ENCODE measurements around the gene NSUN2. TPM values are rescaled to one million over a fixed set of nuclear protein-coding genes. Genes with fewer than 3 reads are reported as not detected.

Gene NSUN2
- total and polyA plus RNA-seq, 2 of the 4 experiments (the other 2 are of a cell fraction): 51.1 to 61.1 TPM

- Histone ChIP-seq H3K36me3 (ENCODE audit: control insufficient read depth, insufficient read depth, low read length) (peaks cover 5% of the 10 kb centered on the region; the same call in 1 of the 2 replicates), H2BK5ac (ENCODE audit: low read depth, low read length, poor library complexity, severe bottlenecking) (no peak overlapping the region), H2AK9ac (replicated peaks; ENCODE audit: low read depth, low read length, poor library complexity) (no peak overlapping the region), H4K91ac (ENCODE audit: insufficient read depth, low read depth, low read length) (no peak overlapping the region), H3K9ac (ENCODE audit: low read depth, low read length) (no peak overlapping the region), H3K27me3 (ENCODE audit: control insufficient read depth, insufficient read depth, low read length) (no peaks in the 10 kb centered on the region), H4K5ac (ENCODE audit: low read depth, low read length) (no peak overlapping the region), H3K23ac (ENCODE audit: low read depth, low read length) (no peak overlapping the region), H3K18ac (ENCODE audit: low read depth, low read length) (no peak overlapping the region), H4K8ac (ENCODE audit: low read depth in 2 of 2, low read length in 2 of 2) (no peak overlapping the region), H2AFZ (replicated peaks; ENCODE audit: low read length, poor library complexity) (no peak overlapping the region), H2BK20ac (ENCODE audit: low read depth, low read length) (no peak overlapping the region), H2BK120ac (ENCODE audit: low read depth, low read length) (no peak overlapping the region), H3K4me1 (ENCODE audit: control insufficient read depth, insufficient read depth, low read length) (no peaks in the 10 kb centered on the region; the same call in 1 of the 2 replicates), H3K4me2 (ENCODE audit: low read depth, low read length) (no peak overlapping the region), H3K79me1 (ENCODE audit: low read depth in 1 of 2, low read length in 2 of 2) (no peaks in the 10 kb centered on the region), H3K56ac (ENCODE audit: extremely low read depth, insufficient read depth, low read length) (no peak overlapping the region), H3K4me3 (ENCODE audit: insufficient read depth, low read depth, low read length) (no peak overlapping the region), H4K20me1 (ENCODE audit: insufficient read depth, low read length) (no peaks in the 10 kb centered on the region), H2AK5ac (ENCODE audit: low read depth, low read length) (no peak overlapping the region), H3K27ac (ENCODE audit: insufficient read depth, low read length) (no peak overlapping the region), H3K4ac (ENCODE audit: low read depth, low read length) (no peak overlapping the region), H3K9me1 (ENCODE audit: insufficient read depth, low read length) (no peaks in the 10 kb centered on the region), H3K14ac (replicated peaks; ENCODE audit: low read depth, low read length) (no peak overlapping the region), H3K9me3 (ENCODE audit: control insufficient read depth, insufficient read depth, low read length) (no peaks in the 10 kb centered on the region), H2BK15ac (ENCODE audit: low read depth, low read length) (no peak overlapping the region)
- dilution Hi-C loops (cut with HindIII; ENCODE audit: low sequenced_read_pairs, unreplicated experiment): no loop called here
- WGBS, 2 experiments (ENCODE audit: extremely low coverage in 2 of 2, insufficient read length in 1 of 2): no CpG with 5 or more reads among the region's 1 CpG
- POLR2A ChIA-PET (ENCODE audit: unreplicated experiment): no interaction called here
- intact Hi-C loops (cut with micrococcal nuclease): no loop called here
- TF ChIP-seq FOS (IDR thresholded peaks at IDR 0.05; ENCODE audit: low read depth, low read length) (no peak), MAFK (IDR thresholded peaks at IDR 0.05; ENCODE audit: low read depth, low read length) (no peak), SMC3 (IDR thresholded peaks at IDR 0.05; ENCODE audit: low read depth, low read length) (no peak), CHD1 (IDR thresholded peaks at IDR 0.05; ENCODE audit: low read depth, low read length) (no peak), RFX5 (IDR thresholded peaks at IDR 0.05; ENCODE audit: low read depth, low read length) (no peak), RAD21 (IDR thresholded peaks at IDR 0.05; ENCODE audit: low read length) (no peak), NFE2L2 (IDR thresholded peaks at IDR 0.05; ENCODE audit: low read depth, low read length) (no peak), BHLHE40 (IDR thresholded peaks at IDR 0.05; ENCODE audit: low read depth, low read length) (no peak), MXI1 (IDR thresholded peaks at IDR 0.05; ENCODE audit: borderline replicate concordance, low read depth, low read length) (no peak), MAZ (IDR thresholded peaks at IDR 0.05; ENCODE audit: borderline replicate concordance, low read depth, low read length) (no peak), CEBPB (IDR thresholded peaks at IDR 0.05; ENCODE audit: low read depth, low read length) (no peak), RCOR1 (IDR thresholded peaks at IDR 0.05; ENCODE audit: insufficient replicate concordance, low read length) (no peak), POLR2A (IDR thresholded peaks at IDR 0.05; ENCODE audit: low read depth, low read length) (no peak)
- TF ChIP-seq, protein P1, sequence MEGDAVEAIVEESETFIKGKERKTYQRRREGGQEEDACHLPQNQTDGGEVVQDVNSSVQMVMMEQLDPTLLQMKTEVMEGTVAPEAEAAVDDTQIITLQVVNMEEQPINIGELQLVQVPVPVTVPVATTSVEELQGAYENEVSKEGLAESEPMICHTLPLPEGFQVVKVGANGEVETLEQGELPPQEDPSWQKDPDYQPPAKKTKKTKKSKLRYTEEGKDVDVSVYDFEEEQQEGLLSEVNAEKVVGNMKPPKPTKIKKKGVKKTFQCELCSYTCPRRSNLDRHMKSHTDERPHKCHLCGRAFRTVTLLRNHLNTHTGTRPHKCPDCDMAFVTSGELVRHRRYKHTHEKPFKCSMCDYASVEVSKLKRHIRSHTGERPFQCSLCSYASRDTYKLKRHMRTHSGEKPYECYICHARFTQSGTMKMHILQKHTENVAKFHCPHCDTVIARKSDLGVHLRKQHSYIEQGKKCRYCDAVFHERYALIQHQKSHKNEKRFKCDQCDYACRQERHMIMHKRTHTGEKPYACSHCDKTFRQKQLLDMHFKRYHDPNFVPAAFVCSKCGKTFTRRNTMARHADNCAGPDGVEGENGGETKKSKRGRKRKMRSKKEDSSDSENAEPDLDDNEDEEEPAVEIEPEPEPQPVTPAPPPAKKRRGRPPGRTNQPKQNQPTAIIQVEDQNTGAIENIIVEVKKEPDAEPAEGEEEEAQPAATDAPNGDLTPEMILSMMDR (conservative IDR thresholded peaks at IDR 0.05; ENCODE audit: low read depth, low read length): no peak
- TF ChIP-seq, protein P2, sequence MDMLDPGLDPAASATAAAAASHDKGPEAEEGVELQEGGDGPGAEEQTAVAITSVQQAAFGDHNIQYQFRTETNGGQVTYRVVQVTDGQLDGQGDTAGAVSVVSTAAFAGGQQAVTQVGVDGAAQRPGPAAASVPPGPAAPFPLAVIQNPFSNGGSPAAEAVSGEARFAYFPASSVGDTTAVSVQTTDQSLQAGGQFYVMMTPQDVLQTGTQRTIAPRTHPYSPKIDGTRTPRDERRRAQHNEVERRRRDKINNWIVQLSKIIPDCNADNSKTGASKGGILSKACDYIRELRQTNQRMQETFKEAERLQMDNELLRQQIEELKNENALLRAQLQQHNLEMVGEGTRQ (IDR thresholded peaks at IDR 0.05; ENCODE audit: low read depth, low read length): no peak
- TF ChIP-seq, protein P3, sequence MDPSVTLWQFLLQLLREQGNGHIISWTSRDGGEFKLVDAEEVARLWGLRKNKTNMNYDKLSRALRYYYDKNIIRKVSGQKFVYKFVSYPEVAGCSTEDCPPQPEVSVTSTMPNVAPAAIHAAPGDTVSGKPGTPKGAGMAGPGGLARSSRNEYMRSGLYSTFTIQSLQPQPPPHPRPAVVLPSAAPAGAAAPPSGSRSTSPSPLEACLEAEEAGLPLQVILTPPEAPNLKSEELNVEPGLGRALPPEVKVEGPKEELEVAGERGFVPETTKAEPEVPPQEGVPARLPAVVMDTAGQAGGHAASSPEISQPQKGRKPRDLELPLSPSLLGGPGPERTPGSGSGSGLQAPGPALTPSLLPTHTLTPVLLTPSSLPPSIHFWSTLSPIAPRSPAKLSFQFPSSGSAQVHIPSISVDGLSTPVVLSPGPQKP (IDR thresholded peaks at IDR 0.05; ENCODE audit: borderline replicate concordance, low read depth, low read length): no peak
- in situ Hi-C loops (cut with MboI; ENCODE audit: low sequenced_read_pairs): no loop called here
- no TSS peak for BruUV-seq (replicated peaks)
- no peak for DNase-seq
- ATAC-seq (ENCODE audit: low read depth): no peak
- CTCF ChIA-PET: interaction anchor here (0.6 kb wide), 1 partner anchor 15 kb away, joined by 3 read pairs; no protein-coding TSS in a partner anchor
Measured at GRCh38 chr5:6673963-6674362, 41.1 kb upstream of the NSUN2 start.
